GM18511 (cell line): ENCODE measurements around the gene MED8.

ENCODE experiments used
- ATAC-seq: cut with Tn5 transposase; IDR thresholded peaks from one replicate; pipeline ENCODE4 v1.9.1; 2021; ENCODE audit warnings: mild to moderate bottlenecking, moderate library complexity; ENCODE audit not compliant: unreplicated experiment

MED8 gene

DNA sequence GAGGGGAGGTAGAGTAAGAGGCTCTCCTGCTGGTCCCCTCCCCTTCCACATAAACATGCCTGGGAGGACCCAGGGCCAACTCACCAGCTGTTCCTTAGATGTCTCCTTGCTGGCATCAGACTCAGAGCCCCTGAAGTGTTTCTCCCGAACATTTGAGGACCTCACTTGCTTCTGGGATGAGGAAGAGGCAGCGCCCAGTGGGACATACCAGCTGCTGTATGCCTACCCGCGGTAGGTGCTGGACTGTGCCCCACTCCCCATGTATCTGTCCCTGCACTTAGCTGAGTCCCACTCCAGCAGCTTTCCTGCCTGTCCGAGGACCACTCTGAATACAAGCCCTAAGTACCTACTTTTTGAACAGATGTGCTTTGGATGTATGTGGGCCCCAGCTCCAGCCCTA, 51.6 kb downstream of the MED8 start:
- ATAC-seq, result no peak

- no peak for ATAC-seq
Measured at GRCh38 chr1:43337588-43337987, 52.0 kb downstream of the MED8 start, which contains the start of gene MPL. Gene MPL (plus strand): TSS chr1:43337818. CDS start chr1:43337849, 31 bp downstream.

DNA sequence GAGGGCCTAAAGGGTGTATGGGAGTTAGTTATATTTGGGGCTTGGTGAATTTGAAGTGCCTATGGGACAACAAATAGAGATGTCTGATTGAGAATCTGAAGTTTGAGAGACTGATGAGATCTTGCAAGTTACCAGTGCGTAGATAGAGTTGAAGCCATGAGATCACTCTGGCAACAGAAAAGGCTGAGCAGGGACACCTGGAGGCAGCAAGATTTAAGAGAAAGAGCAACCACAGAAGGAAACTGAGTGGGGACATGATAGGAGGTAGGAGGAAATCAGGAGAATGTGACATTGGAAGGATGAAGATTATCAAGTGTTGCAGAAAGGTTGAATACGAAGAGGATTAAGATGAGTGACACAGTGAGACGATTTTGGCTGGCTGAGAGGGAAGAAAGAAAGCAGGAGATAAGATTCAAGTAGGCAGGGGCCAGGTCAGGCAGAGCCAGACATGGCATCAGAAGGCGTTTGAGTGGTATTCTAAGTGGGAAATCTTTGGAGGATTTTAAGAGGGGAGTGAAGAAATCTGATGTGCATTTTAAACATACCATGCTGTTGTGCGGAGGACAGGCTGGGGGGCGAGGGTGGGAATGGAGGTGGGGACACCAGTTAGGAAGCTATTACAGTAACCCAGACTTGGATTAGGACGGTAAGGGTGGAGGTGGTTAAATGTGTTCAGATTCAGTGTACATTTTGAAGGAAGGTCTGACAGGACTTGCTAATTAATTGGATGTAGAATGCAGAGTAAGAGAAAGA, 55.0 kb downstream of the MED8 start:
- no peak for ATAC-seq
